ENCODE measurements around the gene BHMT.

BHMT gene

GRCh38 chr5:79075646-79076426, 35.8 kb upstream of the BHMT start:
- TF ChIP-seq CTCF (IDR thresholded peaks at IDR 0.05; ENCODE audit: insufficient read depth, low read length, missing control alignments): no peak
- no peak overlapping the region for H3K4me3 ChIP-seq (ENCODE audit: low read depth, low read length)
- DNase-seq (ENCODE audit: low read depth, low spot score): no peak
- ChIA-PET CTCF (interaction anchor here (1.2 to 1.7 kb wide), 3 partner anchors 28 to 55 kb away, joined by 3 to 5 read pairs (median 5); no protein-coding TSS in a partner anchor), POLR2A (no interaction called here)

- ChIA-PET CTCF (interaction anchor here (0.8 to 1.7 kb wide), 4 partner anchors 29 to 56 kb away, joined by 3 to 5 read pairs (median 4); no protein-coding TSS in a partner anchor), POLR2A (no interaction called here)
- no peak for DNase-seq (ENCODE audit: low read depth, low spot score)
- no peak overlapping the region for H3K4me3 ChIP-seq (ENCODE audit: low read depth, low read length)
- no peak for TF ChIP-seq CTCF (IDR thresholded peaks at IDR 0.05; ENCODE audit: insufficient read depth, low read length, missing control alignments)
Observed at GRCh38 chr5:79076819-79077218, 34.8 kb upstream of the BHMT start.

GRCh38 chr5:79077680-79078365, 33.8 kb upstream of the BHMT start:
- TF ChIP-seq CTCF (IDR thresholded peaks at IDR 0.05; ENCODE audit: insufficient read depth, low read length, missing control alignments): no peak
- DNase-seq (ENCODE audit: low read depth, low spot score): no peak
- no peak overlapping the region for H3K4me3 ChIP-seq (ENCODE audit: low read depth, low read length)
- CTCF ChIA-PET: interaction anchor here (2.2 kb wide), 1 partner anchor 55 kb away, joined by 7 read pairs; no protein-coding TSS in a partner anchor
- POLR2A ChIA-PET: no interaction called here

- H3K4me3 ChIP-seq (ENCODE audit: low read depth, low read length): no peak overlapping the region
- POLR2A ChIA-PET: no interaction called here
- CTCF ChIA-PET: interaction anchor here (1.8 kb wide), 1 partner anchor 60 kb away, joined by 5 read pairs; no protein-coding TSS in a partner anchor
- DNase-seq (ENCODE audit: low read depth, low spot score): no peak
- no peak for TF ChIP-seq CTCF (IDR thresholded peaks at IDR 0.05; ENCODE audit: insufficient read depth, low read length, missing control alignments)
Observed at GRCh38 chr5:79080804-79081203, 30.8 kb upstream of the BHMT start.

- no peak for DNase-seq (ENCODE audit: low read depth, low spot score)
- no peak overlapping the region for H3K4me3 ChIP-seq (ENCODE audit: low read depth, low read length)
- TF ChIP-seq CTCF (IDR thresholded peaks at IDR 0.05; ENCODE audit: insufficient read depth, low read length, missing control alignments): no peak
- POLR2A ChIA-PET: no interaction called here
- CTCF ChIA-PET: interaction anchor here (1.1 to 1.8 kb wide), 2 partner anchors 57 to 61 kb away, joined by 5 to 6 read pairs; no protein-coding TSS in a partner anchor
Observed at GRCh38 chr5:79081779-79082178, 29.8 kb upstream of the BHMT start.

- ChIA-PET CTCF (interaction anchor here (1.6 kb wide), 1 partner anchor 47 kb away, joined by 6 read pairs; no protein-coding TSS in a partner anchor), POLR2A (interaction anchor here (0.6 kb wide), 1 partner anchor 60 kb away, joined by 3 read pairs; no protein-coding TSS in a partner anchor)
- no peak for TF ChIP-seq CTCF (IDR thresholded peaks at IDR 0.05; ENCODE audit: insufficient read depth, low read length, missing control alignments)
Observed at GRCh38 chr5:79086116-79086515, 25.5 kb upstream of the BHMT start.

More at GRCh38 chr5:79086116-79086515, 25.5 kb upstream of the BHMT start:
- no peak overlapping the region for H3K4me3 ChIP-seq (ENCODE audit: low read depth, low read length)
- no peak for DNase-seq (ENCODE audit: low read depth, low spot score)

All from AG04449 (cell line).